ENCODE measurements around the gene TMEM101. TPM values are rescaled to one million over a fixed set of nuclear protein-coding genes. Genes with fewer than 3 reads are reported as not detected.

TMEM101 gene
- total and polyA plus RNA-seq, 2 experiments from 2014 or later: 22.5 to 65.8 TPM

- Histone ChIP-seq H3K9me3 (ENCODE audit: low read depth) (no peaks in the 10 kb centered on the region), H3K27ac (no peak overlapping the region), H3K4me1 (ENCODE audit: low read depth) (no peaks in the 10 kb centered on the region), H3K4me3 (no peak overlapping the region), H3K27me3 (peaks cover 44% of the 10 kb centered on the region), H3K36me3 (no peaks in the 10 kb centered on the region)
- TF ChIP-seq CTCF (IDR thresholded peaks at IDR 0.05; ENCODE audit: low read depth, low read length): no peak
- no peak for DNase-seq (ENCODE audit: low read depth in 1 of 2, low spot score in 1 of 2)
These were observed 35.1 kb downstream of the TMEM101 start for GRCh38 chr17:43979671-43980070.

GRCh38 chr17:43979011-43979410 is 35.8 kb downstream of the TMEM101 start:
- H3K27me3 ChIP-seq: peaks cover 39% of the 10 kb centered on the region
- no peak for DNase-seq (ENCODE audit: low read depth in 1 of 2, low spot score in 1 of 2)
- H3K9me3 ChIP-seq (ENCODE audit: low read depth): no peaks in the 10 kb centered on the region
- no peak overlapping the region for H3K4me3 ChIP-seq
- no peak overlapping the region for H3K27ac ChIP-seq
- TF ChIP-seq CTCF (IDR thresholded peaks at IDR 0.05; ENCODE audit: low read depth, low read length): no peak
- no peaks in the 10 kb centered on the region for H3K4me1 ChIP-seq (ENCODE audit: low read depth)
- H3K36me3 ChIP-seq: no peaks in the 10 kb centered on the region

DNA sequence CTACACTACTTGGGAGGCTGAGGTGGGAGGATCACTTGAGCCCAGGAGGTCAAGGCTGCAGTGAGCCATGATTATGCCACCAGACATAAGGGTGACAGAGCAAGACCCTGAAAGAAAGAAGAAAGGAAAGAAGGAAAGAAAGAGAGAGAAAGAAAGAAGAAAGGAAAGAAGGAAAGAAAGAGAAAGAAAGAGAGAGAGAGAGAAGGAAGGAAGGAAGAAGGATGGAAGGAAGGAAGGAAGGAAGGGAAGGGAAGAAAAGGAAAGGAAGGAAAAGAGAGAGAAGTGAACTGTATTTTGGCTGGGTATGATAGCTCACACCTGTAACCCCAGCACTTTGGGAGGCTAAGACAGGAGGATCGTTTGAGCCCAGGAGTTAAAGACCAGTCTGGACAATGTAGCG is 36.7 kb downstream of the TMEM101 start:
- H3K4me1 ChIP-seq (ENCODE audit: low read depth): no peaks in the 10 kb centered on the region
- peaks cover 36% of the 10 kb centered on the region for H3K27me3 ChIP-seq
- no peak for DNase-seq (ENCODE audit: low read depth in 1 of 2, low spot score in 1 of 2)
- no peak for TF ChIP-seq CTCF (IDR thresholded peaks at IDR 0.05; ENCODE audit: low read depth, low read length)
- H3K27ac ChIP-seq: no peak overlapping the region
- no peaks in the 10 kb centered on the region for H3K9me3 ChIP-seq (ENCODE audit: low read depth)
- no peak overlapping the region for H3K4me3 ChIP-seq
- no peaks in the 10 kb centered on the region for H3K36me3 ChIP-seq

DNA sequence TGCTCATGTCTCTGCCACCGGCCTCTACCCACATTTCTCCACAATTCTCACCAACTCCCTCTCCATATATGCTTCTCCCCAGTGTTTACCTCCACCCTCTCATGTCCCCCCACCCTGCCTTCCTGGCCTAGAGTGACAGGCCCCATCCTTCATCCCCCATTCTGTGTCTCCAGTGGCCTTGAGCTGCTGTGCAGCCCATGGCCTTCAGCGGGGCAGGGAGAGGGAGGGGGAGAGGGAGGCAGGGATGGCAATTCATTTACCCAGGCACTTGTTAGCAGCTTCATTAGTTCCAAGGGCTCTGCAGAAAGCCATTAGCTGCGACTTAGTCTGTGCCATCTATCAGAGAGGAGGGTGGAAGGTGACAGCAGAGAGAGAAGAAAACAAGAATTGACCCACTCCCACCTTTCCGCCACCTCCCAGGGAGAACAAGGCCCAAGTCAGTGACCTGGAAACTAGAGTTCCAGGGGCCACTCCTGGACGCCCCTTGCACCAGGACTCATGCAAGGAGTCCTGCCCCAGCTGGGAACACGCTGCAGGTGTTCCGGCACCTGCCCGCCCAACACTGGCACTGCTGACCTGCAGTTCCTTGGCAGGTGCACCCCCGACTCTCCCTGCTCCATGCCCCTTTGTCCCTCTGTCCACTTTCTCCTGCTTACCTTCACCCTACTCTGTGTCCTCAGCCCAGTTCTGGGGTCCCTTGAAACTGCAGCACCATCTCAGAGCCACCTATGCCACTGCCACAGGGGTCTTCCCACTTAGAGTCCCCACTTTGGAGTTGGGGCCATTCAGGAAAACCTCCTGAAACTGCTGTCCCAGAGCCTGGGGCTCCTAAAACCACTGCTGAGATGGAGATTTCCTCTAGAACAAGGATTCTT is 37.6 kb downstream of the TMEM101 start:
- H3K27me3 ChIP-seq: peaks cover 28% of the 10 kb centered on the region

GRCh38 chr17:43975898-43976297 is 38.9 kb downstream of the TMEM101 start:
- TF ChIP-seq CTCF (IDR thresholded peaks at IDR 0.05; ENCODE audit: low read depth, low read length): no peak
- no peak for DNase-seq (ENCODE audit: low read depth in 1 of 2, low spot score in 1 of 2)
- Histone ChIP-seq H3K27ac (no peak overlapping the region), H3K36me3 (no peaks in the 10 kb centered on the region), H3K4me1 (ENCODE audit: low read depth) (no peaks in the 10 kb centered on the region), H3K27me3 (peaks cover 17% of the 10 kb centered on the region), H3K4me3 (no peak overlapping the region), H3K9me3 (ENCODE audit: low read depth) (no peaks in the 10 kb centered on the region)

More for the DNA sequence above, 37.6 kb downstream of the TMEM101 start:
- Histone ChIP-seq H3K36me3 (no peaks in the 10 kb centered on the region), H3K27ac (no peak overlapping the region), H3K4me3 (no peak overlapping the region), H3K4me1 (ENCODE audit: low read depth) (no peaks in the 10 kb centered on the region), H3K9me3 (ENCODE audit: low read depth) (no peaks in the 10 kb centered on the region)
- no peak for TF ChIP-seq CTCF (IDR thresholded peaks at IDR 0.05; ENCODE audit: low read depth, low read length)
- no peak for DNase-seq (ENCODE audit: low read depth in 1 of 2, low spot score in 1 of 2)
